Upper lobe of left lung (tissue), 6 donors: ENCODE measurements around the gene GDF10. TPM values are rescaled to one million over a fixed set of nuclear protein-coding genes. Genes with fewer than 3 reads are reported as not detected.

Source experiments
- ATAC-seq, 2 donors: fragments of 200-7000 bp; cut with Tn5 transposase; one replicate each; pipeline ENCODE4 v1.9.1; 2022; ENCODE audit warnings: mild to moderate bottlenecking in 2 of 2, moderate library complexity in 2 of 2; ENCODE audit not compliant: low FRiP score in 2 of 2
- DNase-seq, 2 donors: peaks; one replicate each; pipeline ENCODE4 v3.0.0-alpha.2; 2019 to 2020
- H3K27ac ChIP-seq, 4 donors: fragments of 200-600 bp; sonication (generic); one replicate each; pipeline ENCODE4 v1.5.1; 2016 to 2019
- H3K27me3 ChIP-seq, 4 donors: fragments of 200-600 bp; sonication (generic); one replicate each; pipeline ENCODE4 v1.5.1; 2017 to 2019
- H3K36me3 ChIP-seq, 4 donors: fragments of 200-600 bp; sonication (generic); one replicate each; pipeline ENCODE4 v1.5.1; 2016 to 2019
- H3K4me1 ChIP-seq, 4 donors: fragments of 200-600 bp; sonication (generic); one replicate each; pipeline ENCODE4 v1.5.1; 2018 to 2019
- H3K4me3 ChIP-seq, 4 donors: fragments of 200-600 bp; sonication (generic); one replicate each; pipeline ENCODE4 v1.5.1; 2017 to 2019; ENCODE audit warnings: mild to moderate bottlenecking in 2 of 4, moderate library complexity in 1 of 4
- H3K9me3 ChIP-seq, 4 donors: fragments of 200-600 bp; sonication (generic); one replicate each; pipeline ENCODE4 v1.5.1; 2018 to 2019
- EP300 ChIP-seq, 4 donors: sonication (generic); formaldehyde crosslinking; IDR thresholded peaks; one replicate each; pipeline ENCODE4 v1.5.1; 2017; ENCODE audit warnings: antibody characterized with exemption in 4 of 4, control low read depth in 2 of 4
- POLR2A ChIP-seq, 4 donors: fragments of 450-650 bp; IDR thresholded peaks; one replicate each; pipeline ENCODE4 v1.5.1; 2016 to 2017; ENCODE audit warnings: antibody characterized with exemption in 4 of 4, mild to moderate bottlenecking in 2 of 4
- POLR2AphosphoS5 ChIP-seq, 2 donors: sonication (generic); formaldehyde crosslinking; IDR thresholded peaks; one replicate each; pipeline ENCODE4 v1.5.1; 2017; ENCODE audit warnings: antibody characterized with exemption in 2 of 2
- WGBS, 2 donors: methylation state at CpG; one replicate each; pipeline ENCODE4 v1.1.5; 2017 to 2018; 5-methylcytosine and 5-hydroxymethylcytosine counted together
- total RNA-seq, 6 donors: library from RNA; depleted of rRNA in 4 of 6; stranded (reverse); fragments of >200 nt in 4 of 6; gene quantifications; one replicate each; pipeline versions ENCODE4 v1.1.0 to v1.2.1, GENCODE V29; 2016 to 2021
- TF ChIP-seq, protein P1 (sequence below), 6 experiments: fragments of 450-650 bp in 4 of 6; fragments of 200-600 bp in 2 of 6; sonication (generic) in 2 of 6; IDR thresholded peaks; one replicate each; pipeline ENCODE4 v1.5.1; 2016 to 2019; ENCODE audit warnings: antibody characterized with exemption in 6 of 6
- donor health status: DM: no; HTN: no; CAD: no; lungs with moderate emphysema.
- donor health status: DM: no; HTN: yes; CAD: no; lungs with severe emphysema.

Gene GDF10
- total RNA-seq, 6 donors from 2014 or later, result 1.8 to 23.4 (median 7.8) TPM

- WGBS, 2 donors, result 95 to 98% methylated on average over 15 to 26 of the region's 31 CpGs
- TF ChIP-seq POLR2AphosphoS5 (IDR thresholded peaks at IDR 0.05), result no peak
- TF ChIP-seq POLR2A (IDR thresholded peaks at IDR 0.05), result no peak
- no peak for TF ChIP-seq EP300 (IDR thresholded peaks at IDR 0.05)
- TF ChIP-seq, protein P1, sequence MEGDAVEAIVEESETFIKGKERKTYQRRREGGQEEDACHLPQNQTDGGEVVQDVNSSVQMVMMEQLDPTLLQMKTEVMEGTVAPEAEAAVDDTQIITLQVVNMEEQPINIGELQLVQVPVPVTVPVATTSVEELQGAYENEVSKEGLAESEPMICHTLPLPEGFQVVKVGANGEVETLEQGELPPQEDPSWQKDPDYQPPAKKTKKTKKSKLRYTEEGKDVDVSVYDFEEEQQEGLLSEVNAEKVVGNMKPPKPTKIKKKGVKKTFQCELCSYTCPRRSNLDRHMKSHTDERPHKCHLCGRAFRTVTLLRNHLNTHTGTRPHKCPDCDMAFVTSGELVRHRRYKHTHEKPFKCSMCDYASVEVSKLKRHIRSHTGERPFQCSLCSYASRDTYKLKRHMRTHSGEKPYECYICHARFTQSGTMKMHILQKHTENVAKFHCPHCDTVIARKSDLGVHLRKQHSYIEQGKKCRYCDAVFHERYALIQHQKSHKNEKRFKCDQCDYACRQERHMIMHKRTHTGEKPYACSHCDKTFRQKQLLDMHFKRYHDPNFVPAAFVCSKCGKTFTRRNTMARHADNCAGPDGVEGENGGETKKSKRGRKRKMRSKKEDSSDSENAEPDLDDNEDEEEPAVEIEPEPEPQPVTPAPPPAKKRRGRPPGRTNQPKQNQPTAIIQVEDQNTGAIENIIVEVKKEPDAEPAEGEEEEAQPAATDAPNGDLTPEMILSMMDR (IDR thresholded peaks at IDR 0.05), result no peak
Measured at GRCh38 chr10:47349941-47350371, 50.0 kb downstream of the GDF10 start.

GRCh38 chr10:47350671-47351640 lies 51.0 kb downstream of the GDF10 start:
- Histone ChIP-seq H3K27ac (no peak overlapping the region), H3K4me1 (peaks cover 0 to 5% (median 2%) of the 10 kb centered on the region in 4 donors), H3K36me3 (no peaks in the 10 kb centered on the region), H3K9me3 (no peaks in the 10 kb centered on the region), H3K4me3 (no peak overlapping the region), H3K27me3 (no peaks in the 10 kb centered on the region)
- no peak for ATAC-seq
- 92 to 93% methylated on average over 21 to 32 of the region's 39 CpGs for WGBS, 2 donors
- TF ChIP-seq EP300 (IDR thresholded peaks at IDR 0.05) (no peak), POLR2A (IDR thresholded peaks at IDR 0.05) (no peak), POLR2AphosphoS5 (IDR thresholded peaks at IDR 0.05) (no peak)
- TF ChIP-seq, protein P1 (IDR thresholded peaks at IDR 0.05), result no peak
- DNase-seq, result peak in 1 of 2 donors; percentile 77

More at GRCh38 chr10:47349941-47350371, 50.0 kb downstream of the GDF10 start:
- Histone ChIP-seq H3K9me3 (no peaks in the 10 kb centered on the region), H3K27me3 (no peaks in the 10 kb centered on the region), H3K36me3 (no peaks in the 10 kb centered on the region), H3K4me3 (no peak overlapping the region), H3K27ac (no peak overlapping the region), H3K4me1 (peaks cover 0 to 5% (median 2%) of the 10 kb centered on the region in 4 donors)
- ATAC-seq (no peak), DNase-seq (peak in 1 of 2 donors; percentile 81)

GRCh38 chr10:47351899-47352815 lies 52.2 kb downstream of the GDF10 start:
- DNase-seq (no peak), ATAC-seq (no peak)
- no peaks in the 10 kb centered on the region for H3K27me3 ChIP-seq
- TF ChIP-seq EP300 (IDR thresholded peaks at IDR 0.05), result no peak
- no peaks in the 10 kb centered on the region for H3K4me1 ChIP-seq
- H3K4me3 ChIP-seq, result no peak overlapping the region
- 82 to 85% methylated on average over 14 of the region's 14 CpGs for WGBS, 2 donors
- H3K36me3 ChIP-seq, result no peaks in the 10 kb centered on the region
- no peak overlapping the region for H3K27ac ChIP-seq
- H3K9me3 ChIP-seq, result no peaks in the 10 kb centered on the region

- Histone ChIP-seq H3K4me3 (no peak overlapping the region), H3K36me3 (no peaks in the 10 kb centered on the region), H3K4me1 (no peaks in the 10 kb centered on the region), H3K27me3 (no peaks in the 10 kb centered on the region), H3K9me3 (no peaks in the 10 kb centered on the region), H3K27ac (no peak overlapping the region)
- DNase-seq (no peak), ATAC-seq (no peak)
- WGBS, 2 donors, result 82 to 91% methylated on average over 5 to 6 of the region's 6 CpGs
- no peak for TF ChIP-seq POLR2AphosphoS5 (IDR thresholded peaks at IDR 0.05)
- no peak for TF ChIP-seq EP300 (IDR thresholded peaks at IDR 0.05)
- TF ChIP-seq POLR2A (IDR thresholded peaks at IDR 0.05), result no peak
- TF ChIP-seq, protein P1 (IDR thresholded peaks at IDR 0.05), result no peak
Measured at GRCh38 chr10:47353351-47353750, 53.4 kb downstream of the GDF10 start.

DNA sequence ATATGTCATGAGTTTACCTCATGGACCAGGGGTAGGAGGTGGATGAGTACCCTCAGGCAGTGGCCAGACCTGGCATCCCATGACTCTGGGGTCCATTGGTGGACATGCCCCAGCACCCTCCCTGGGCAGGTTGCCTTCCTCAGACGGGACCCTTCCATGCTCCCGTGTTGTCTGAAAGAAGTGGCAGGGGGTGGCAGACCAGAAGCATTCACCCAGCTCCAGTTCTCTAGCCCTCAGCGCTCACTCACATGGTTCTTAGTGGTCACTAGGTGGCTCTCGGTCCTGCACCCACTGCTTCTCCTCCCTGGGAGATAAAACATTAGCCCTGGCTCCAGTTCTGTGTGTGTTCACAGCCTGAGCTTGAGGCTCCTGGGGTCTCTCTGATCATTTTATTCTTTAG lies 54.2 kb downstream of the GDF10 start:
- Histone ChIP-seq H3K4me1 (no peaks in the 10 kb centered on the region), H3K4me3 (no peak overlapping the region), H3K36me3 (no peaks in the 10 kb centered on the region), H3K9me3 (no peaks in the 10 kb centered on the region), H3K27ac (no peak overlapping the region), H3K27me3 (no peaks in the 10 kb centered on the region)
- DNase-seq, result no peak
- TF ChIP-seq EP300 (IDR thresholded peaks at IDR 0.05) (no peak), POLR2AphosphoS5 (IDR thresholded peaks at IDR 0.05) (no peak), POLR2A (IDR thresholded peaks at IDR 0.05) (no peak)
- TF ChIP-seq, protein P1 (IDR thresholded peaks at IDR 0.05), result no peak
- ATAC-seq, result no peak
- 74 to 94% methylated on average over 4 of the region's 4 CpGs for WGBS, 2 donors
